Measurements from ENCODE around the gene GDF11.

The GDF11 gene

DNA sequence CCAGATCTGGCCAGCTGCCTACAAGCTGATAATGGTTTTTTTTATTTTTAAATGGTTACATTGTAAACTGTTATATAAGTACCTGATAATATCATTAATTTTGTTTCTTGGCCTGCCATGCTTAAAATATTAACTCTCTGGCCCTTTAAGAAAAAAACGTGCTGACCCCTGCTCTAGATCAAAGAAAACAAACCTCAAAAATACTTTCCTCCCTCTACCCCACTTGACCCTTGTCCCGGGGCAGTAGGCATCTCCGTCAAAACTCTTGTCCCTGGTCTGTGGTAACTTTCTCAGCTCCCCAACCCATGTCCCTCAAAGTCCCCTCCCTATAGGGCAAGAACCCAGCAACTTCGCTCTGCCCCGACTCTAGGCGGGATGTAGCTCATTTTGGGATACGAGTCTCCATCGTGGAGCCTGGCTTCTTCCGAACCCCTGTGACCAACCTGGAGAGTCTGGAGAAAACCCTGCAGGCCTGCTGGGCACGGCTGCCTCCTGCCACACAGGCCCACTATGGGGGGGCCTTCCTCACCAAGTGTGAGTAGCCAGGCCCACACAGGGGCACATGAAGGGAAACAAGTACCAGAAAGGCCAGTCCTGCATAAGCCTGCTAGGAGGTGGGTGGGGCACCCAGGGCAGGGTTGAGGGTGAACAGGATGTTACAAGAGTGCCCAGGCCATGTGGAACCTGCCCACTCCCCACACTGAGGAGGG lies 19.3 kb upstream of the GDF11 start:
- DNase-seq (ENCODE audit: low read depth, low spot score) = no peak

DNA sequence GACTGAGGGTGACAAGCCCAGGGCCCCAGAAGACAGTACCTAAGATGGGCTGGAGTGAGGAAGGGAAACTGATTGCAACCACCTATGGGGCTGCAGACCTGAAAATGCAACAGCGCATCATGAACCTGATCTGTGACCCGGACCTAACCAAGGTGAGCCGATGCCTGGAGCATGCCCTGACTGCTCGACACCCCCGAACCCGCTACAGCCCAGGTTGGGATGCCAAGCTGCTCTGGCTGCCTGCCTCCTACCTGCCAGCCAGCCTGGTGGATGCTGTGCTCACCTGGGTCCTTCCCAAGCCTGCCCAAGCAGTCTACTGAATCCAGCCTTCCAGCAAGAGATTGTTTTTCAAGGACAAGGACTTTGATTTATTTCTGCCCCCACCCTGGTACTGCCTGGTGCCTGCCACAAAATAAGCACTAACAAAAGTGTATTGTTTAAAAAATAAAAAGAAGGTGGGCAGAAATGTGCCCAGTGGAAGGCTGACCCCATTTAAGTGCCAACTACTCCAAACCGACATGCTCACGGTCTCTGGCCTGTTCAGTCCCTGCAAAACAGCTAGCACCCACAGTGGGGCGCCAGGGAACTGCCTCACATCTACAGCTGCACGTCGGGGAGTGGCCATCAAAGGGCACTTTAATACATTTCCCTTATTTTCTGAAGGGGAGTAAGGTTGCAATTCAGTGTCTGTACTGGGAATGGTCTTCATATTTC lies 18.5 kb upstream of the GDF11 start:
- peak; percentile 63 for DNase-seq (ENCODE audit: low read depth, low spot score)

DNA sequence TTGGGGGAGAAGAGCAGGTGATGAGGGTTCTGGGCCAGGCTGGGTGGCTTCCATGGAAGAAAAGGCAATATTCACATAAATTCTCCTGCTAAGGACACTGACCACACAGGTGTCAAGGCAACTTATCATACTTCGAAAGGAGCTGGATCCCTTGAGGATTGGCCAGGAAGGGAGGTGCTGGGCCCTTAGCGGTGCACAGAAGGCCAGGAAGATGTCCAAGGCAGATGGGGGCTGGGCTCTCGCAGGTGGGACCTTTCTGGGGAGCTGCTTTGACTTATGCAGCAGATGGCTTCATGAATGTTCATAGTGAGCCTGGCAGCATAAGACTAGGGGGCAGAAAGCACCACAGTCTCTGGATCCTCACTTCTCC lies 18.0 kb upstream of the GDF11 start:
- DNase-seq (ENCODE audit: low read depth, low spot score) = no peak

DNA sequence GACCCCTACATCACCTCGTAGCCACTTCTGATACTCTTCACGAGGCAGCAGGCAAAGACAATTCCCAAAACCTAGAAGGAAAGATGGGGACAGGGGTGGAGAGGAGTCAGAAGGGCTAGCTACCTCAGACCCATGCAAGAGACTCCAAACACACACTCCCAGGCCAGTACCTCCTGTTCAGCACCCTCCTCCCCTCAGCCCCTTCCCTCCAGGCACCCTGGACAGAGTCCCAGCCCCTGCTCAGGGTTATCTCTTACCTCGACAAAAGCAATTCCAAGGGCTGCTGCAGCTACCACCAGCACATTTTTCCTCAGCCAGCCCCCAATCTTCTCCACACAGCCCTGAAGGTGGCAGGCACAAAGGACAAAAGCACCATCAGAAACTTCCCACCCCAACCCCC lies 17.4 kb upstream of the GDF11 start:
- DNase-seq (ENCODE audit: low read depth, low spot score) = no peak

DNA sequence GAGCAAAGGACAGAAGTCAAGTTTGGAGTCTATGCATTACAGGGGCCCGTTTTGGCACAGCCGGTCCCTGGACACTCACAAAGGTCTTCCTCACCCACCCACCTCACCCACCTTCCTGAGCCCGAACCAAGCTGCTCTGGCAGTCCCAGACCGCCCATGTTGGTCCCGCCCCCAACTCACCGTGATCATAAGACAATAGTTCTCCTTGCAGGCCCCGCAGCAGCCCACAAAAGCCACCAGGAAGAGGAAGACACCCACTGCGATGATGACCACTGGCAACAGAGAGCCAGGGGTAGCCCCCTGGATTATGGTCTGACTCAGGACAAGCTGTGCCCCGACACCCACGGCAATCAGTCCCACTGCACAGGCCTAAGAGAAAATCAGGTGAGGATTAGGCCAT lies 16.0 kb upstream of the GDF11 start:
- no peak for DNase-seq (ENCODE audit: low read depth, low spot score)

DNA sequence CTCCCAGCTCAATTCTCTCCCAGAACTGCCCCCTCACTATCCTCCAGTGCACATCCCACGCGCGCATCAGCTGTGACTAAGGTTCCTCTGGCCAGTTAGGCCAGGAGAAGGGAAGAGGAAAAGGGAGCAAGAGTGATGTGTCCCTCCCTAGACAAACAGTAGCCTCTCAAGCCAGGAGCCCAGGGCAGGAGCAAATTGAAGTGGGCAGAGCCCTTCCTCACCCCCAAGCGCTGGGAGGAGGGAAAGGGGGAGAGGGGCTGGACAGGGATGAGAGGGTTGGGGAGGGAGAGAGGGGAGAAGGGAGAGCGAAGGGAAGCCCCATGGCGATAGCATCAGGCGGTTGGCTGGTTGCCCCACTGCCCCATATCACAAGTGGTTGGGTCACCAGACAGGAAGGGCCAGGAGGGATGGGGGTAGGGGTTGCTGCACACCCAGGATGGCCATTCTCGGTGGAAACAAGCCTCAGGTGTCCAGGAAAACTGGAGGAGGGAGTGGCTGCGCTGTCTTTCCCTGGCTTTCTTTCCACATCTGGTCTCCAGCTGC lies 15.2 kb upstream of the GDF11 start:
- no peak for DNase-seq (ENCODE audit: low read depth, low spot score)

DNA sequence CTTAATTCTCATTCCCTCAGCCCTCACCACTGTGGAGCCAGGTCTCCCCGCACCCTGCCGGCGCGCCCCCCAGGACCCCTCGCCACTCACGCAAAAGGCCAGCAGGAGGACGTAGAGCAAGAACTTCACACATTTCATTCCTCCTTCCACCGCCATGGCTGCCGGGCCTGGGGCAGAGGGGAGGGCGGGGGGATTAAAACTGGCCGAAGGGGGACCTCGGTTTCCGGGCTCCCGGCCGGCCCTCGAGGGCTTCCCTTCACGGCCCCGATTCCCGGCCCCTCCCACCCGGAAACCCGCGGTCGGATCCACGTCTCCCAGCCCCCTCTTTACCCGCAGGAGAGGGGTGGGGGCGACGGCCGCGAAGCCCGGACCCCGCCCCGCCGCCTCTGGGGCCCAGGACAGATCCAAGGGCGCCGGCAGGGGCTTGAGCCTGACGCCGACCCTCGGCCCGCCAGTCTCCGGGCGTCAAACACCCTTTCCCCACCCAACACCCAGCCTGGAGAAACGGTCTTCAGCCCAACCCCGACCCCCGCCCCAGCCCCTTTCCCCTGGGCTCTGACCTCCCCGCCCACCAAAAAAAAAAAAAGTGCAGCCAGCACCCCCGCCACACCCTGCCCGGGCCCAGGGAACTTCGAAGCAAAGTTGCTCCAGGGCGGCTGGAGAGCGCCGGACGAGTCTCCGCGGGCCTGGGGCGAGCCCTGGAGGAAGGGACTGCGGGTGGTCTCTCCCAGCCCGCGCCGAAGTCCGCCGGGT lies 14.6 kb upstream of the GDF11 start:
- peak; percentile 46 for DNase-seq (ENCODE audit: low read depth, low spot score)

DNA sequence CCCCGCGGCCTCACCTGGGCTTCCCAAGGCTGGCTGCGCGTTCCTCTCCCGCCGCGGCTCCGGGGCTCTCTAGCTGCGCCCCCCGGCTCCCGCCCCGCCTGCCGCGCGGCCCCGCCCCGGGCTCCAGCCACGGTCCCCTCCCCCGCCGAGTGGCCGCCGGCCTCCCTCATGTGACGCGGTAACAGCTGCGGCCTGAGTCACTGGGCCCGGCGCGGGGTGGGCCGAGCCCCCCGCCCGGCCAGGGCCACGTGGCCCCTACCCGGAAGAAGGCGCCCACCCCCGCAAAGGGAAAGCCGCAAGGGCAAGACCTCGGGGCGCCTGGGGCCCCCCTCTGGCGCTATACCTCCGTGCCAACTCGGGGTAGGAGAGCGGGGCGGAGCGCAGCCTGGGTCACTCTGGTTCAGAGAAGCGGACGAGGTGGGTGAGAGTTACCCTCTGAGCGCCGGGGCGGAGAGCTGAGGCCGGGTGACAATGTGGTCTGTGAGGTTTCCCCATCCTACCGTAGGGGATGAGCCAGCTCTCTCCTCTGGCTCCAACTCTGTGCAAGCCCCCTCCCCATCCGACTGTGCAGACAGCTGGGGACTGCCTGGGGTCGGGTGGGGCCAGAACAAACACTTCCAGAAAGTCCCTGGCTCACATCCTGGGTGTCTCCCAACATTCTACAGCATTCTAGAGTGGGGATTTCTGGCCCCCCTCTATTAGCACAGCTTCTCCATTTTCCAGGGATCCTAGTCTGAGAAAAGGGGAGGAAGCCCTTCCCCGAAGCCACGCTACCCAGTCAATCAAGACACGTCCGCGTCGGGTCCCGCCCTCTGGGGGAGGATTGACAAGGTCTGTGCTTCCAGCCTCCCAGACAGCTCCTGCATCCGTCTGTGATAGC lies 13.7 kb upstream of the GDF11 start, which contains the start of gene CD63:
TSS of gene CD63 (minus strand) at position 71 of the 880 bp plus-strand sequence. CDS start 668 bp downstream, outside the sequence.
- peak; percentile 92 for DNase-seq (ENCODE audit: low read depth, low spot score)

DNA sequence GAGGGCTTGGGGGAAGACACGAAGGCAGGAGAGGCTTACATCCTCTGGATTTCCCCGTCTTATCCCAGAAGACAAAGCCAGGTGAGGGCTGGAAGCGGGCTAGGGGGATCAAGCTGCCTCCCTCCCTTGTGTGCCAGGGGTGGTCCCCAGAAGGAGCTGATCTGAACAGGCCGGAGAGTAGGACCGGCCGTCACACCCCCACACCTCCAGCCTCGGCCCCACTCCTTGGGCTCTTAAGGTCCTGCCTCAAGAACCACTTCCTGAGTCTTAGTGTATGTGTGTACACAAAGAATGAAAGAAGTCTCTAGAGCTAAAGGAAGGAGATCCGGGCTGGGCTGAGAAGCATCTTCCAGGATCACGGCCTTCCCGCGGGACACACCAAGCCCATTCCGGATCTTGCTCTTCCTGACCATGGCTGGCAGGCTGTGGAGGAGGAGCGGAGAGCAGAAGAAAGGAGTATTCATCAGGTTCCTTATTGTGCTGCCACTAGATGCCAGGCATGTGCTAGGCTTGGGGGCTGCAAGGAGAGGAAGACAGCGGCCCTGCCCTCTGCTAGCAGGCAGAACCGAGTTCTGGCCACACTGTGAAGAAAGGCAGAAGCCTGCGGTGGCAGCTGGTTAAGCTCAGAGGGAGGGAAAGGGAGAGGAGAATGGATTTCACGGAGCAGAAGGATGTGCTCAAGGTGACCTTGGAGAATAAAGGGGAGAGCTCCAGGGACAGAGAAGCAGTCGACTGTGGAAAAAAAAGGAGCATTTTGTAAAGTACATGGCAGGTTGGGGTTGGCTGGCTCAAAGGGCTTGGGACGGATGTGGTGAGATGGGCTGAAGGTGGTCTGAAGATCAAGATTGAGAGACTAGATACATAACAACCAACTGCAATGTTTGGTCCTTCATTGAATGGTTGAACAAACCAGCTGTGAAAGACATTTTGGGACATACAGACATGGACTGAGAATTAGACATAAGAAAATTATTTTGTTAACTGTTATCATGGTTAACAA lies 12.8 kb upstream of the GDF11 start:
- DNase-seq (ENCODE audit: low read depth, low spot score) = peak; percentile 39

DNA sequence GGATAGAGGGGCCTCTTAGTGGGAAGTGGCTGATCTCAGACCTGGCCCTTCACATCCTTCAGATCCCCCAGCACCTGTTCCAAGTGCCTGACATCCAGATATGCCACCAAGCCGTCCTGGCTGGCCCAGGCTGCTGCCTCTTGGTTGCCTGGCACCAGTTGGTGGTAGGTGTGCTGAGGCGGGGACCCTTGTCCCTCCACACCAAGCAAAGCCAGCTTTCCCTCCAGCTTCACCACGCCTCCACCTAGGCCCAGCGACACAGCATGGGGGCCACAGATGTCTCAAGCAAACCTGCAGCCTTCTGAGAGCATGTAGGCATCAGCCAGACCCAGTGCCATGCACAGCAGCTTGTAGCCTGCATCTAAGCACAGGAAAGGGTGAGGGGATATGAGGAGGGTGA lies 10.6 kb upstream of the GDF11 start:
- no peak for DNase-seq (ENCODE audit: low read depth, low spot score)

DNA sequence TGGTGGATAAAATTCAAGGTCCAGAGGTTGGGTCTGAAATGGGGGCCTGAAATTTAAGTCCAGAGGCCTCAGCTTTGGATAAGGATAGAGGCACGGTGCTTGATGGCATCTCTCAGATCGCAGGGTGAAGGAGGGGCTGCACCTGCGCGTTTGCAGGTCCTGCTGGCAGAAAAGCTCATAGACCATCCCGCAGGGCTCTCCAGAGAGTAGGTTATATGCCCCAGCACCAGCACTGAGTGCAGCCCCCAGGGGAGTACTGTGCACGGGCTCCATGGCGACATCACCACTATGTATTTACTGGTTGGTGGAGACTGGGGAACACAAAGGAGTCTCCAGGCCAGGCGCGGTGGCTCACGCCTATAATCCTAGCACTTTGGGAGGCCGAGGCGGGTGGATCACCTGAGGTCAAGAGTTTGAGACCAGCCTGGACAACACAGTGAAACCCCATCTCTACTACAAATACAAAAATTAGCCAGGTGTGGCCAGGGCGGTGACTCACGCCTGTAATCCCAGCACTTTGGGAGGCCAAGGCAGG lies 9.8 kb upstream of the GDF11 start:
- no peak for DNase-seq (ENCODE audit: low read depth, low spot score)

DNA sequence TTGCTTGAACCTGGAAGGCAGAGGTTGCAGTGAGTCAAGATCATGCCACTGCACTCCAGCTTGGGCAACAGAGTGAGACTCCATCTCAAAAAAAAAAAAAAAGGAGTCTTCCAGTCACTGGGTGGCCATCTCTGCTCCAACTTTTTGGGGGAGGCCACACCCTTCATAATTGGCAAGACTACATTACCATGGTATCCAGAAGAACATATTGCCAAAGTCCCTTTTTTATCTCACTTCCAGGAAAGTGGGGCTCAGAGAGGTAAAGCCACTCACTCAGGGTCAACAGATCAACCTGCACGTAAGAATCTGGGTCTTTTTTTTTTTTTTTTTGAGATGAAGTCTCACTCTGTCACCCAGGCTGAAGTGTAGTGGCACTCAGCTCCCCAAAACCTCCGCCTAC lies 9.1 kb upstream of the GDF11 start:
- DNase-seq (ENCODE audit: low read depth, low spot score) = no peak

DNA sequence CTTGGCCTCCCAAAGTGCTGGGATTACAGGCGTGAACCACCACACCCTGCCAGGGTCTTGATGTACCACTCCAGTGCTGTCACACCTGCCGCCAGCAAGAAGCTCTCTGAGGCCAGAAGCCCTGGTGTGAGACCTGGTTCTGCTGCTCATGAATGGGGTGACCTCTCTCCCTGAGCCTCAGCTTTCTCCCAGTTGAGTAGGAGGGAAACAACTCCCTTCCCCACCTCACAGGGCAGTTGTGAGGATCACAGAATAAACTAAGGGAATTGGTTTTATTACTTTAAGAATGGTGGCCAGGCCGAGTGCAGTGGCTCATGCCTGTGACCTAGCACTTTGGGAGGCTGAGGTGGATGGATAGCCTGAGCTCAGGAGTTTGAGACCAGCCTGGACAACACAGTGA lies 8.3 kb upstream of the GDF11 start:
- DNase-seq (ENCODE audit: low read depth, low spot score) = no peak

DNA sequence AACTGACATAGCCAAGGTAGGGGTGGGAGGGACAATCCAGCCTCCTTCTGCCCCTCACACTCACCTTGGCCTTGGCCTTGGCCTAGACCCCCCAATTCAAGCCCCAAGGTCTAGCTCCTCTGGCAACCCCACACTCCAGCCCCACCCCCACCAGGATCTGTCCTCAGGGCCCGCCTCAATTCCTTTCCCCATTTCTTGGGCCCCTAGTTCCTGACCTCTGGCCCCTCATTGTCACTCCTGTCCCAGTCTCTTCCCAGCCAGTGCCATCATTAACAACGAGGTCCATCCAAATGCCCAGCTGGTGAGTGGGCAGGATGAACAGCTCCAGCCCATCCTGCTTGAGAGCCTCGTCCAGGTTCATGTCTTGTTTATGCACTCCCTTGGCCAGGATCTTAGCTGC lies 6.8 kb upstream of the GDF11 start:
- no peak for DNase-seq (ENCODE audit: low read depth, low spot score)

DNA sequence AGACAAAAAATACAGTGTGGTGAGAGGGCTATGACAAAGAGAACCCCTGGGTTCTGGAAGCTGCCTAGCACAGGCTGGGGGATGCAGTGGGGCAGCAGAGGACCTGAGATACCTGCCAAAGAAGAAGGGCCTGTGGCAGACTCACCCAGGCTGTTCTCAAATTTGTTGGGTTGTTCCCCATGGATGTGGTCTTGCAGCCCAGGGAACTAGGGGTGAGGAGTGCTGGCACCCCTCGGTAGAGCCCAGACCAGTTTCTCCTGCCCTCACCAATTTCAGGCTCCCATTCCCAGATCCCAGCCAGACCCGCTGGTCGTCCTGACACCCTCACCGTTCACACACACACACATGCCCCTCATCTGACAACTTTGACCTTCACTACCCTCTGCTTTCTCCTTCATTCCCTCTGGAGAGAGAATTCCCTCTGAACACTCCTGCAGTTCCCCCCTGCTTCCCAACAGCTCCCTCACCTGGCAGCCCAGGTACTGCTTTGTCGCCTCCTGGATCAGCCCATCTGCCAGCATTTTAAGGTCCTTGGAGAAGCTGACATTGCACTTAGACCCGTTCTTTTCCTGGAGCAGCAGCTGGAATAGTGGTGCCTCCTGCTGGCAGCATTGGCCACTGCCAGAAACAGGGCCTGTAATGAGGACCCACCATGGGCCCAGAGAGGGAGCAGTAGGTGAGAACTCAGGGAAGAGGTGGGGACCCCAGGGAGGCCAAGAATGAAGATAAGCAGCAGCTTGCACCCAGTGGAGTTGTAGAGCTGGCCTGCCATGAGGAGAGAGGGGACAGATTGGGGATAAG lies 5.9 kb upstream of the GDF11 start:
- DNase-seq (ENCODE audit: low read depth, low spot score) = peak; percentile 97

DNA sequence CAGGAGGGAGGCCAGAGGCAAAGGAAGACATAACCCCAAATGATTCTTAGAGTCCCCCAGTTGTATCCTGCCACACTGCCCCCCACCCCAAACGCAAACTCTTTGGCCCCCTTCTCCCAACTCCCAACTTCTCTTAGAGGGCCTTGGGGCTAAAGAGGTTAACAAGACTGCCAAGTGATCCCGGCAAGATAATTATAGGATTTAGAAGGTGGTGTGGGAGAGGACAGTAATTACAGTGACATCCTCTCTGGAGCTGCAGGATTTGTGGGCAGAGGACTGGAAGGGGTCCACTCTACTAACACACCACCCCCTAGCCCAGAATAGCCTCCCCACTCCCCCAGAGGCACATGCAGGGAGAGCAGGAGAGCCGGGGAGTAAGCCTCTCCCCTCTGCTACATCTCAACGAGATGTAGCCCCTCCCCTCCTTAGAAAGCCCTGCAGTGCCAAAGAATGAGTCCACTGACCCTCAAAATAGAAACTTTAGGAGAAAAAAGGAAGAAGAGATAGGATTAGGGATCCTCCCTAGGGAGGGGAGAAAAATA lies 5.3 kb upstream of the GDF11 start:
- no peak for DNase-seq (ENCODE audit: low read depth, low spot score)

DNA sequence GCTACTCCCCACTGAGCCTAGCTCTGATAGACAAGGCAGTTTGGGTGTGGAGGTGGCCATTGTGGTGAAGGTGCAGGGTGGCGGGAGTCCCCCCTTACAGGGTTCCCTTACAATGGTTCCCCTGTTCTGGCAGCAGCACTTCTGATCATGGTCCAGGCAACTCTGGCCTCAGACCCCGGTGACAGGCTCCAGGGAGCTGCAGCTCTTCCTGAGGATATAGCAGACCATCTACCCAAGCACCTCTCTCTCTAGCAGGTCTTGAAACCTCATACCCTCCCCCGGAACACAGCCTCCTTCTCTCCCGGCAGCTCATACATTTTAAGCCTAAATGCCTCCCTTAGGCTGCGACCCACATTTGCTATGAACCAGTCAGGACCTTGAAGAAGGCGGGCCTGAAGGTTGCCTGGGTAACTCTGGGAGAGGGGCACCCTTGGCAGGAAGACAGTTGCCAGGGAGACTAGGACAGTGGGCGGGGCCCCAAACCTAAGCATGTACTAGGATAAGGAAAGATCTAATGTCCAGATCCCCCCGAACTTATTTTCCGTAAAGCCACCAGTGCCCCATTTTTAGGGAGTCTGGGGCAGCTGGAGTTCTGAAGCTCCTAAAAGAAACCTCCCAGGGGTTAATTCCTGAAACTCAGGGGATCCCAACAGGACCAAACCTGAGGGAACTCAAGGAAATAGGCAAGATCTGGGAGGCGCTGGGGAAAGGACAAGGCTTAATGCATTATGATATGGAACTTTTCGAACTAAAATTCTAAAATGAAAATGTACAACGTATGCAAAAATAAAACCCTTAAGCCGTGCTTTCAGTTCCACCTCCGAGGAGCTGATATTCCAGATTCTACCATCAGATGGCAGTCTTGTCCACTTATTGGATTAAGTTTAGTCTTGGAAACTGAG lies 4.5 kb upstream of the GDF11 start:
- DNase-seq (ENCODE audit: low read depth, low spot score) = peak; percentile 92

DNA sequence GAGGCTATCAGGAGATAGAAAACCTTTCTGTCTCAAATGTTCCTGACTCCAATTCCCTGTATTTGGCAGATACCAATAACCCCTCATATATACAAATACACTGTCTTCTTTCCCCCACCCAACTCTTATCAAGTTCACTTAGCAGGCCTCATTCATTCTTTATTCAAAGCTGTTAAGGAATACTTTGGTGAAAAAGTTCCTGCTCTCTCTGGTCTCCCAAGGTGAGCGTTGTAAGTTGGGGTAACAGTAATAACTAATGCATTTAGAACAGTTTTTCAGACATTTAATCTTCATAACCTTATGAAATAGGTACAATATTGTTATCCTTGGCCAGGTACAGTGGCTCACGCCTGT lies 3.9 kb upstream of the GDF11 start:
- DNase-seq (ENCODE audit: low read depth, low spot score) = no peak
